Neural cell (in vitro differentiated cells): ENCODE measurements around the gene MUC21. TPM values are rescaled to one million over a fixed set of nuclear protein-coding genes. Genes with fewer than 3 reads are reported as not detected.

ENCODE experiments used
- H2AFZ ChIP-seq: fragments of 200-600, 300-800 bp; sonication (generic), shearing (Covaris generic); 2 replicates; pipeline ENCODE4 v1.6.0; 2014; ENCODE audit warnings: low read depth, mild to moderate bottlenecking, antibody characterized with exemption, low read length, moderate library complexity
- H3F3A ChIP-seq: fragments of 200-600 bp; shearing (Covaris generic); 2 replicates; pipeline ENCODE4 v1.6.1; 2016; ENCODE audit warnings: mild to moderate bottlenecking, moderate library complexity, mixed read lengths, antibody characterized with exemption, low read length; ENCODE audit not compliant: insufficient read depth, poor library complexity, severe bottlenecking
- H3K27ac ChIP-seq: fragments of 200-600, 300-800 bp; sonication (generic), shearing (Covaris generic); 2 replicates; pipeline ENCODE4 v1.5.1; 2014; ENCODE audit warnings: mild to moderate bottlenecking, low read length, moderate library complexity
- H3K27me3 ChIP-seq: fragments of 300-800, 200-600 bp; sonication (generic), shearing (Covaris generic); 2 replicates; pipeline ENCODE4 v1.6.0; 2014; ENCODE audit warnings: mild to moderate bottlenecking, low read depth, low read length, moderate library complexity; ENCODE audit not compliant: insufficient read depth
- H3K36me3 ChIP-seq: fragments of 300-800, 200-600 bp; sonication (generic), shearing (Covaris generic); 2 replicates; pipeline ENCODE4 v1.5.1; 2014; ENCODE audit warnings: mild to moderate bottlenecking, antibody characterized with exemption, low read length, moderate library complexity; ENCODE audit not compliant: insufficient read depth
- H3K4me2 ChIP-seq: fragments of 300-800, 200-600 bp; sonication (generic), shearing (Covaris generic); 2 replicates; pipeline ENCODE4 v1.6.0; 2014; ENCODE audit warnings: mild to moderate bottlenecking, low read length
- H3K4me3 ChIP-seq: fragments of 300-800, 200-600 bp; sonication (generic), shearing (Covaris generic); 2 replicates; pipeline ENCODE4 v1.5.1; 2014; ENCODE audit warnings: mild to moderate bottlenecking, low read length, moderate library complexity
- H3K79me2 ChIP-seq: fragments of 200-600 bp; shearing (Covaris generic); replicated peaks from 2 replicates; pipeline ENCODE4 v1.6.0; 2014; ENCODE audit warnings: mild to moderate bottlenecking, low read length, moderate library complexity; ENCODE audit not compliant: insufficient read depth
- H3K9ac ChIP-seq: fragments of 300-800, 200-600 bp; sonication (generic), shearing (Covaris generic); 2 replicates; pipeline ENCODE4 v1.6.1; 2016; ENCODE audit warnings: mild to moderate bottlenecking, low read length, mixed read lengths
- H3K9me2 ChIP-seq: fragments of 200-600 bp; shearing (Covaris generic); 2 replicates; pipeline ENCODE4 v1.6.1; 2016; ENCODE audit warnings: mild to moderate bottlenecking, low read length, mixed read lengths; ENCODE audit not compliant: insufficient read depth
- H3K9me3 ChIP-seq: fragments of 200-600, 300-800 bp; sonication (generic), shearing (Covaris generic); 2 replicates; pipeline ENCODE4 v1.6.1; 2016; ENCODE audit warnings: mild to moderate bottlenecking, mixed run types, low read length, moderate library complexity, mixed read lengths
- H4K20me1 ChIP-seq: fragments of 200-600 bp; shearing (Covaris generic); 2 replicates; pipeline ENCODE4 v1.6.1; 2016; ENCODE audit warnings: mild to moderate bottlenecking, mixed run types; ENCODE audit not compliant: insufficient read depth
- EP300 ChIP-seq: fragments of 450-650 bp; conservative IDR thresholded peaks from 2 replicates; pipeline ENCODE4 v1.6.1; 2014; ENCODE audit warnings: antibody characterized with exemption, mild to moderate bottlenecking, moderate library complexity; ENCODE audit not compliant: poor library complexity, severe bottlenecking
- EZH2 ChIP-seq: fragments of 200-600, 300-800 bp; shearing (Covaris generic), sonication (generic); IDR thresholded peaks from 2 replicates; pipeline ENCODE4 v1.6.1; 2014; ENCODE audit warnings: antibody characterized with exemption, low read length, borderline replicate concordance, mild to moderate bottlenecking; ENCODE audit not compliant: insufficient read depth, poor library complexity, severe bottlenecking
- MXI1 ChIP-seq: fragments of 450-650 bp; conservative IDR thresholded peaks from 2 replicates; pipeline ENCODE4 v1.6.1; 2014; ENCODE audit warnings: antibody characterized with exemption, mild to moderate bottlenecking; ENCODE audit not compliant: poor library complexity, severe bottlenecking
- POLR2AphosphoS5 ChIP-seq: IDR thresholded peaks from 2 replicates; pipeline ENCODE4 v1.6.1; 2012
- RAD21 ChIP-seq: fragments of 450-650 bp; conservative IDR thresholded peaks from 2 replicates; pipeline ENCODE4 v1.6.1; 2014; ENCODE audit warnings: antibody characterized with exemption, mild to moderate bottlenecking, moderate library complexity
- SMC3 ChIP-seq: fragments of 450-650 bp; conservative IDR thresholded peaks from 2 replicates; pipeline ENCODE4 v1.6.1; 2014; ENCODE audit warnings: antibody characterized with exemption, mild to moderate bottlenecking, moderate library complexity; ENCODE audit not compliant: poor library complexity
- TAF1 ChIP-seq: IDR thresholded peaks from 2 replicates; pipeline ENCODE4 v1.6.1; 2012; ENCODE audit warnings: low read depth
- polyA plus RNA-seq: library from polyadenylated mRNA; depleted of rRNA; stranded (reverse); fragments of >200 nt; gene quantifications from 2 replicates; pipeline ENCODE4 v1.2.3, GENCODE V29; 2014
- TF ChIP-seq, protein P1 (sequence below): IDR thresholded peaks from 2 replicates; pipeline ENCODE4 v1.6.1; 2012; ENCODE audit warnings: borderline replicate concordance
- TF ChIP-seq, protein P2 (sequence below): fragments of 450-650 bp; IDR thresholded peaks from 2 replicates; pipeline ENCODE4 v1.5.1; 2014; ENCODE audit warnings: antibody characterized with exemption, mild to moderate bottlenecking, moderate library complexity; ENCODE audit not compliant: poor library complexity, severe bottlenecking

The MUC21 gene
- polyA plus RNA-seq, 1 donor from 2014 or later = not detected

GRCh38 chr6:30954631-30955366 lies 28.7 kb upstream of the MUC21 start:
- Histone ChIP-seq H3K79me2 (no peaks in the 10 kb centered on the region), H3K9me3 (peaks cover 6% of the 10 kb centered on the region), H3K27ac (no peak overlapping the region), H3K9ac (no peak overlapping the region), H3K27me3 (peaks cover 21% of the 10 kb centered on the region), H3K9me2 (no peaks in the 10 kb centered on the region), H3F3A (no peaks in the 10 kb centered on the region), H4K20me1 (no peaks in the 10 kb centered on the region), H3K4me3 (no peak overlapping the region), H3K4me2 (no peak overlapping the region), H3K36me3 (no peaks in the 10 kb centered on the region), H2AFZ (no peak overlapping the region)
- TF ChIP-seq RAD21 (no peak), MXI1 (no peak), SMC3 (no peak), EZH2 (no peak), EP300 (no peak), POLR2AphosphoS5 (no peak), TAF1 (no peak)
- TF ChIP-seq, protein P1, sequence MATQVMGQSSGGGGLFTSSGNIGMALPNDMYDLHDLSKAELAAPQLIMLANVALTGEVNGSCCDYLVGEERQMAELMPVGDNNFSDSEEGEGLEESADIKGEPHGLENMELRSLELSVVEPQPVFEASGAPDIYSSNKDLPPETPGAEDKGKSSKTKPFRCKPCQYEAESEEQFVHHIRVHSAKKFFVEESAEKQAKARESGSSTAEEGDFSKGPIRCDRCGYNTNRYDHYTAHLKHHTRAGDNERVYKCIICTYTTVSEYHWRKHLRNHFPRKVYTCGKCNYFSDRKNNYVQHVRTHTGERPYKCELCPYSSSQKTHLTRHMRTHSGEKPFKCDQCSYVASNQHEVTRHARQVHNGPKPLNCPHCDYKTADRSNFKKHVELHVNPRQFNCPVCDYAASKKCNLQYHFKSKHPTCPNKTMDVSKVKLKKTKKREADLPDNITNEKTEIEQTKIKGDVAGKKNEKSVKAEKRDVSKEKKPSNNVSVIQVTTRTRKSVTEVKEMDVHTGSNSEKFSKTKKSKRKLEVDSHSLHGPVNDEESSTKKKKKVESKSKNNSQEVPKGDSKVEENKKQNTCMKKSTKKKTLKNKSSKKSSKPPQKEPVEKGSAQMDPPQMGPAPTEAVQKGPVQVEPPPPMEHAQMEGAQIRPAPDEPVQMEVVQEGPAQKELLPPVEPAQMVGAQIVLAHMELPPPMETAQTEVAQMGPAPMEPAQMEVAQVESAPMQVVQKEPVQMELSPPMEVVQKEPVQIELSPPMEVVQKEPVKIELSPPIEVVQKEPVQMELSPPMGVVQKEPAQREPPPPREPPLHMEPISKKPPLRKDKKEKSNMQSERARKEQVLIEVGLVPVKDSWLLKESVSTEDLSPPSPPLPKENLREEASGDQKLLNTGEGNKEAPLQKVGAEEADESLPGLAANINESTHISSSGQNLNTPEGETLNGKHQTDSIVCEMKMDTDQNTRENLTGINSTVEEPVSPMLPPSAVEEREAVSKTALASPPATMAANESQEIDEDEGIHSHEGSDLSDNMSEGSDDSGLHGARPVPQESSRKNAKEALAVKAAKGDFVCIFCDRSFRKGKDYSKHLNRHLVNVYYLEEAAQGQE = no peak
- TF ChIP-seq, protein P2, sequence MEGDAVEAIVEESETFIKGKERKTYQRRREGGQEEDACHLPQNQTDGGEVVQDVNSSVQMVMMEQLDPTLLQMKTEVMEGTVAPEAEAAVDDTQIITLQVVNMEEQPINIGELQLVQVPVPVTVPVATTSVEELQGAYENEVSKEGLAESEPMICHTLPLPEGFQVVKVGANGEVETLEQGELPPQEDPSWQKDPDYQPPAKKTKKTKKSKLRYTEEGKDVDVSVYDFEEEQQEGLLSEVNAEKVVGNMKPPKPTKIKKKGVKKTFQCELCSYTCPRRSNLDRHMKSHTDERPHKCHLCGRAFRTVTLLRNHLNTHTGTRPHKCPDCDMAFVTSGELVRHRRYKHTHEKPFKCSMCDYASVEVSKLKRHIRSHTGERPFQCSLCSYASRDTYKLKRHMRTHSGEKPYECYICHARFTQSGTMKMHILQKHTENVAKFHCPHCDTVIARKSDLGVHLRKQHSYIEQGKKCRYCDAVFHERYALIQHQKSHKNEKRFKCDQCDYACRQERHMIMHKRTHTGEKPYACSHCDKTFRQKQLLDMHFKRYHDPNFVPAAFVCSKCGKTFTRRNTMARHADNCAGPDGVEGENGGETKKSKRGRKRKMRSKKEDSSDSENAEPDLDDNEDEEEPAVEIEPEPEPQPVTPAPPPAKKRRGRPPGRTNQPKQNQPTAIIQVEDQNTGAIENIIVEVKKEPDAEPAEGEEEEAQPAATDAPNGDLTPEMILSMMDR = no peak

- TF ChIP-seq SMC3 (no peak), EP300 (no peak), TAF1 (no peak), POLR2AphosphoS5 (no peak), RAD21 (no peak), MXI1 (no peak), EZH2 (no peak)
- TF ChIP-seq, protein P2 = no peak
- TF ChIP-seq, protein P1 = no peak
- peaks cover 6% of the 10 kb centered on the region for H3K9me3 ChIP-seq
- H3K4me3 ChIP-seq = peak overlapping the region; percentile 48
- H3K9me2 ChIP-seq = no peaks in the 10 kb centered on the region
- H3K9ac ChIP-seq = no peak overlapping the region
- H3K79me2 ChIP-seq = no peaks in the 10 kb centered on the region
- peaks cover 21% of the 10 kb centered on the region for H3K27me3 ChIP-seq
- H4K20me1 ChIP-seq = no peaks in the 10 kb centered on the region
- H3K4me2 ChIP-seq = no peak overlapping the region
- no peak overlapping the region for H2AFZ ChIP-seq
- H3K27ac ChIP-seq = no peak overlapping the region
- no peaks in the 10 kb centered on the region for H3F3A ChIP-seq
- no peaks in the 10 kb centered on the region for H3K36me3 ChIP-seq
Measured at GRCh38 chr6:30955367-30956042, 28.0 kb upstream of the MUC21 start.
